GM19240 (cell line): ENCODE results near the gene RAE1.
"Not testable (repeated sequence)": the region's sequence is repeated elsewhere in the genome, so short reads cannot be mapped to it uniquely, and the experiment has no call there.

Source experiments
- DNase-seq: peaks from one replicate; pipeline ENCODE4 v3.0.0; 2011; ENCODE audit warnings: low spot score; ENCODE audit not compliant: insufficient read length

Gene RAE1

DNA sequence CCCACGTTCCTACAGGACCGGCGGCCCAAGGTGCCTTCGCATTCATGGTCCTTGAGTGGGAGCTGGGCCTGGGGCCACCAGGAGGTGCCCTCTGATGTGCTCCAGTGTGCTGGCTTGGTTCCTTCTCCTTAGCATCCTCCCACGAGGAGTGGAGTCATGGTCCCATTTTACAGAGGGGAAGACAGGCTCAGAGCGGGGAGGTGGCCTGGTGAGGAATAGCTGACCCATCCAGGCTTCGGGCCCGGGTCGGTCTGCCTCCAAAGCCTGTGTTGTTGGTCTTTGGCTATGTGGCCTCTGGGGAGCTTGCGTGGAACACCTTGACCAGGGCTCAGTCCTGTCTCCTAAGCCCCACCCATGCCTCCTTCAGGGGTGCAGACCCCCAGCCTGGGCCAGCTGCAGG is 62.9 kb downstream of the RAE1 start:
- no peak for DNase-seq

DNA sequence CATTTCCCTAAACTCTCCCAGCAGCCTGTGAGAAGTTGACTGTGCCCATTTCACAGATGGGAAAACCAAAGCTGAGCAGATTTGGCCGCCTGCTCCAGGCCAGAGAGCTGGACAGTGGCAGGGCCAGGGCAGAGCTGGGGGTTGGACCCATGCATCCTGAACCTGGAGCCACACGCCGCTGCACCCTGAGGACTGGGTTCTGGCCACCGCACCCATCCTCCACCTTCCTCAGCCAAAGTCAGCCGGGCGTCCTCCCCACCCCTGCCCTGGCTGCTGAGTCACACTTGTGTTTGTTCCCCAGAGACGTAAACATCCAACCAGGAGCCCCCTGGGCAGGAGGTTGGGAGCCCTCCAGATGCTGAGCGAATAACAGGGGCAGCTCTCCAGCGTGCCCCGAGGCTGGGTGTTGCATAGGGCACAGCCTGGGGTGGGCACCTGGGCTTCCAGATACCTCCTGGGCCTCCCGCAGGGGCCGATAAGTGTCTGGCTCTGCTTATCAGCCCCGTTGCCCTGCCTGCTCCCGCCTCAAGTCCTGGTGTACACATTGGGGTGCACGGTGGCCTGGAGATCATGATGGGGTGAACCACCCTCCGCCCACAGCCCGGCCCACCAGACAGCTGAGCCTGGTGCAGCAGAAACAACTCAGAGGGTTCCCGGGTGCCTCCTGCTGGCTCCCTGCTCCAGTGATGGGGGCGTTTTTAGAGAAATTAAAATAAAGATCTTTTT is 64.0 kb downstream of the RAE1 start:
- no peak for DNase-seq

- DNase-seq = no peak
These were observed 64.7 kb downstream of the RAE1 start for GRCh38 chr20:57415771-57416170.

DNA sequence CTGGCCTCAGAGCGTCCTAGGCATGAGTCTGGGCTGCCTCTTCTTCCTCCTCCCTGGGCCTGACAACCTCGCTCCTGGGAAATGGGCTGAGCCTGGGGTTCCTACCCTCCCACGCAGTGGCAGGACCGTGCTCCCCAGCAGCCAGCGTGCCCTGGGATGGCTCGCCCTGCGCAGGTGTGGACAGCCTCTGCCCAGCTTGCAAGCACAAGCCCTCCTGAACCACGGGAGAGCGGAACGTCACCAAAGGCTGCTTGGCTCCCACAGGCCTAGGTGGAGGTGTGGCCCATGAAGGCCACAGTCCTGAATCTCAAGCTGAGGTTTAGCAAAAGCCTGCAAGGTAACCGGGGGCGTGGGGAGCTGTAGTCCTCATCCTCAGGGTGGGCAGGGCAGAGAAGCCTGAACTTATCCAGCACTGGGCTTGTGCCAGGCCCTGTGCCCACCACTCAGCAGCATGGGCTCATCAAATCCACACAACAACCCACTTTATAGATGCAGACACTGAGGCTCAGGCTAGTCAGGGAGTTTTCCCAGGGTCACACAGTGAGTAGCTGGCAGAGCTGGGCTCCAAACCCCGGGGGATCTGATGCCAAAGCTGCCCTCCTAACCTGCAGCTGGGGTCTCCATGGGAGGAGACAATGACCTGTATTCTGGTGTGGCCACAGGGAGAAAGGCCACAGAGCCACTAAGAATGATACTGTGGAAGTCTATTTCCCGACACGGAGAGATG is 65.4 kb downstream of the RAE1 start:
- no peak for DNase-seq

DNA sequence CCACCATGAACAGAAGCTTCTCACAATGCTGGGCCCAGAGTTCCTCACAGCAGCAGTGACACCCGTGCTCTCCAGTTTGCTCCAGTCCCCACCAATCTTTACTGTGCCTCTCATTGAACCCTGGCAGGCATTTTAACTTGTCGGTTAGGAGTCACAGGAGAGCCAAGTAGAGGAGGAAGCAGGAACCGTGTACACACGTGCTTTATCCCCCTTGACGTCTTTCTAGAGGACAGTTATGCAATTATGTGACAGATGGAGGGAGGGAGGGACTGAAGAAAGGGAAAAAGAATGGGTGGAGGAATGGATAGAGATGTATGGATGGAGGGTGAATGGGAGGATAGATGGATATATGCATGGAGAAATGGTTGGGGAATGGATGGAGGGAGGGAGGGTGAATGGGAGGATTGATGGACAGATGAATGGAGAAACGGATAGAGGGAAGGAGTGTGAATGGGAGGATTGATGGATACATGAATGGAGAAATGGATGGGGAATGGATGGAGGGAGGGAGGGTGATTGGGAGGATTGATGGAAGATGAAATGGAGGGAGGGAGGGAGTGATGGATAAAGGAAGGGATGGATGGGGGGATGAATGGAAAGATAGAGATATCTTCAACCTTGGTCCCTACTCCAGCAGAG is 66.1 kb downstream of the RAE1 start:
- DNase-seq = no peak

GRCh38 chr20:57417830-57418780 is 67.0 kb downstream of the RAE1 start:
- no peak for DNase-seq

DNA sequence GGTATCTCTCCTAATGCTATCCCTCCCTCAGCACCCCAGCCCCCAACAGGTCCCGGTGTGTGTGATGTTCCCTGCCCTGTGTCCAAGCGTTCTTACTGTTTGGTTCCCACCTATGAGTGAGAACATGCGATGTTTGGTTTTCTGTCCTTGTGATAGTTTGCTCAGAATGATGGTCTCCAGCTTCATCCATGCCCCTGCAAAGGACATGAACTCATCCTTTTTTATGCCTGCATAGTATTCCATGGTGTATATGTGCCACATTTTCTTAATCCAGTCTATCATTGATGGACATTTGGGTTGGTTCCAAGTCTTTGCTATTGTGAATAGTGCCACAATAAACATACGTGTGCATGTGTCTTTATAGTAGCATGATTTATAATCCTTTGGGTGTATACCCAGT is 68.4 kb downstream of the RAE1 start:
- not testable (repeated sequence) for DNase-seq

- DNase-seq = no peak
These were observed 69.7 kb downstream of the RAE1 start for GRCh38 chr20:57420571-57421252.

- no peak for DNase-seq
These were observed 70.5 kb downstream of the RAE1 start for GRCh38 chr20:57421253-57422220.

DNA sequence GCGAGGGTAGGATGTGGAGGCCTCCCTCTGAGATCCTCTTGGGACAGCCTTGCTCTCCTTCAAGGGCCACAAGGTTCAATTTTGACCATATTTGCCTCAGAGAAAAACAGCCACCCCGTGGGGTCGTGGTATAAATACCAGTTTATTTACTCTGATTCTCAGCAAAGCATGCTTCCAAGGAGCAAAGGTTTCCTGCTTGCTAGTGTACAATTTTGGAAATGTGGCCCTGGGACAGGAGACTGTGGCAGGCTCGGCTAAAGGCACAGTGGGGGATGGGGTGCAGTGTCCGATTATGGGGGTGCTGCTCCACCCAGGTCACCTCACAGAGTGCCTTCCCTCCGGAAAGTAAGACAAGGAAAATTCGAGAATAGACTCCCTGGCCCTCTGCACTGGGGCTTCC is 71.2 kb downstream of the RAE1 start:
- no peak for DNase-seq

- DNase-seq = no peak
These were observed 74.3 kb downstream of the RAE1 start for GRCh38 chr20:57425150-57426013.

GRCh38 chr20:57426271-57426689 is 75.2 kb downstream of the RAE1 start:
- DNase-seq = no peak

DNA sequence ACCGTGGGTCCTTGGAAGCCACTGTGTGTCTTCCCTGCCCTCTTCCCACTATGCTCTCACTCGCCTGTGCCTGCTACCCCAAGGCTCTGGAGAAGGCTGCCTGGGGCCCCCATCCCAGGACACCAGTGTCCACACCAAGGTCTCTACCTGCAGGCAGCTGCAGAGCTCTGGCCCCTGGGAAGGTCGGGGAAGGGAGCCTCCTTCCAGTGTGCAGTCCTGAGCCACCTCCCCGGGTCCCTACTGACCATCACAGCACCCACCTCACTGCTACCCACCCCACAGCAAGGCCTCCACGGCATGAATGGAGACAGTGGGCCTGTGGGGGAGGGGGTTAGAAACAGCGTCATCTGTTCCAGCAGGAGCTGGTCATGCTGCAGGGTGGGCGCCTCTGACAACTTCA is 75.8 kb downstream of the RAE1 start:
- no peak for DNase-seq

DNA sequence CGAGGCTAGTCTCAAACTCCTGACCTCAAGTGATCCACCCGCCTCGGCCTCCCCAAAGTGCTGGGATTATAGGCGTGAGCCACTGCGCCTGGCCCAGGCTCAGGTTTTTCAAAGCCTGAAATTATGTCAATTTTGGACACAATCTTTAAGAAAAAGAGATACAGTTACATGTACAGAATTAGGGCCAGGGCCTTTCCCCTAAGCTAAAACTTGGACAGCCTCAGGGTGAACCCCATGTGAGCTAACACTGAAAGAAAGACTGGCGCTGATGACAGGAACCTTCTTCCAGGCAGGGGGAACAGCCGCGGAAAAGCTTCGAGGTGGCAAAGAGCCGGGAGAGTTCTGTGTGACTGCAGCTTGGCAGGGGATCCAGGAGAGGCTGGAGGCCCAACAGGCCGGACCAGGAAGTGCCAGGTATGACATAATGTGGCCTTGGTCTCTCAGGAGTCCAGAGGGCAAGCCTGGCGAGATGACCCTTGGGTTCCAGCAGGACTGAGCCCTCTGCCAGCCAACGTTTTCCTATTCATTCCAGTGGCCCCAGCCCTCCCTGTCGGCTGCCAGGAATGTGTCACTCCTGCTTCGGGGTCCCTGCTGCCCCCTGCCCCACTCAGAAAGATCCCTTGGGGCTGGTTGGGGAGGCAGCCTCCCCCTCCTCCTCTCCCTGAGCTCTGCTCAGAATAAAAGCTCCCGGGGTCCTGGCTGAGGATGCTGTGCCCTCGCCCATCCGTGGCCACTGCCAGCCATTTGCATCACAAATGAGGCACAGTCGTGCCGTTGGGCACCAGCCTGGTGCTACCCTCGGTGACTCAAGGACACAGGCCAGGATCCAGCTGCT is 77.5 kb downstream of the RAE1 start:
- DNase-seq = no peak
